Endothelial cell of hepatic sinusoid (primary cell): Measurements from ENCODE around the gene IL24.
"Not testable (repeated sequence)": the region's sequence is repeated elsewhere in the genome, so short reads cannot be mapped to it uniquely, and the experiment has no call there.

ENCODE experiments used
- in situ Hi-C: cut with HindIII; loops from 2 replicates; pipeline ENCODE4 v1.10.0; 2017; ENCODE audit warnings: low sequenced_read_pairs

Gene IL24, protein sequence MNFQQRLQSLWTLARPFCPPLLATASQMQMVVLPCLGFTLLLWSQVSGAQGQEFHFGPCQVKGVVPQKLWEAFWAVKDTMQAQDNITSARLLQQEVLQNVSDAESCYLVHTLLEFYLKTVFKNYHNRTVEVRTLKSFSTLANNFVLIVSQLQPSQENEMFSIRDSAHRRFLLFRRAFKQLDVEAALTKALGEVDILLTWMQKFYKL

DNA sequence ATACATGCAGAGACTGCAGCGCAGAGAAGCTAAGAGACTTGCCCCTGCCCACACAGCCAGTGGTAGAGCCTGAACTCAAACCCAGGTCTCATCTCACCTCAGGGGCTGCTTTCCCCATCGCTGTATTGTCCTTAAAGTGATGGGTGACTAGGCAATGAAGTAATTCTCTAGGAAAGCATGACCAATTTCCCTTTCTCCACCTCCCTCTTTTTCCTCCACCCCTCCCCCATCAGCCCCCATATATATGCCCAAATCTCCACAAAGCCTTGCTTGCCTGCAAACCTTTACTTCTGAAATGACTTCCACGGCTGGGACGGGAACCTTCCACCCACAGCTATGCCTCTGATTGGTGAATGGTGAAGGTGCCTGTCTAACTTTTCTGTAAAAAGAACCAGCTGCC, at the start of gene IL24:
Gene IL24 (plus strand): TSS at position 269 of the 400 bp plus-strand sequence. CDS start 390 bp downstream, outside the sequence.
- in situ Hi-C loops = no loop called here

GRCh38 chr1:206847946-206848345, 49.3 kb upstream of the IL24 start:
- in situ Hi-C loops = no loop called here

DNA sequence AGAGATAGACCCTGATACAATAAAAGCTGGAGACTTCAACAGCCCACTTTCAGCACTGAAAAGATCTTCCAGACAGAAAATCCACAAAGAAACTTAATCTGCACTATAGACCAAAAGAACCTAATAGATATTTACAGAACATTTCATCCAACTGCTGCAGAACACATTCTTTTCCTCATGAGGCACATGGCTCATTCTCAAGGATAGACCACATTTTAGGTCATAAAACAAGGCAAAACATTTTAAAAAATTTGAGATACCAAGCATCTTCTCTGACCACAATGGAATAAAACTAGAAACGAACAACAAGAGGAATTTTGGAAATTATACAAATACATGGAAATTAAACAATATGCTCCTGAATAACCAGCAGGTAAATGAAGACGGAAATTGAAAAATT, 46.8 kb upstream of the IL24 start:
- in situ Hi-C loops = no loop called here

- in situ Hi-C loops = no loop called here
Observed at GRCh38 chr1:206851341-206852010, 45.8 kb upstream of the IL24 start.

DNA sequence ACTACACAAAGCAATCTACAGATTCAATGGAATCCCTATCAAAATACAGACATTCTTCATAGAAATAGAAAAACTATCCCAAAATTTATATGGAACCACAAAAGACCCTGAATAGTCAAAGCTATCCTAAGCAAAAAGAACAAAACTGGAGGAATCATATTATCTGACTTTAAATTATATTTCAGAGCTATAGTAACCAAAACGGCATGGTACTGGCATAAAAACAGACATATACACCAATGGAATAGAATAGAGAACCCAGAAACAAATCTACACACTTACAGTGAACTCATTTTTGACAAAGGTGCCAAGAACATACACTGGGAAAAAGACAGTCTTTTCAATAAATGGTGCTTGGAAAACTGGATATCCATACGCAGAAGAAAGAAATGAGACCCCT, 44.6 kb upstream of the IL24 start:
- in situ Hi-C loops = not testable (repeated sequence)

- in situ Hi-C loops = not testable (repeated sequence)
Observed at GRCh38 chr1:206853696-206854095, 43.5 kb upstream of the IL24 start.

DNA sequence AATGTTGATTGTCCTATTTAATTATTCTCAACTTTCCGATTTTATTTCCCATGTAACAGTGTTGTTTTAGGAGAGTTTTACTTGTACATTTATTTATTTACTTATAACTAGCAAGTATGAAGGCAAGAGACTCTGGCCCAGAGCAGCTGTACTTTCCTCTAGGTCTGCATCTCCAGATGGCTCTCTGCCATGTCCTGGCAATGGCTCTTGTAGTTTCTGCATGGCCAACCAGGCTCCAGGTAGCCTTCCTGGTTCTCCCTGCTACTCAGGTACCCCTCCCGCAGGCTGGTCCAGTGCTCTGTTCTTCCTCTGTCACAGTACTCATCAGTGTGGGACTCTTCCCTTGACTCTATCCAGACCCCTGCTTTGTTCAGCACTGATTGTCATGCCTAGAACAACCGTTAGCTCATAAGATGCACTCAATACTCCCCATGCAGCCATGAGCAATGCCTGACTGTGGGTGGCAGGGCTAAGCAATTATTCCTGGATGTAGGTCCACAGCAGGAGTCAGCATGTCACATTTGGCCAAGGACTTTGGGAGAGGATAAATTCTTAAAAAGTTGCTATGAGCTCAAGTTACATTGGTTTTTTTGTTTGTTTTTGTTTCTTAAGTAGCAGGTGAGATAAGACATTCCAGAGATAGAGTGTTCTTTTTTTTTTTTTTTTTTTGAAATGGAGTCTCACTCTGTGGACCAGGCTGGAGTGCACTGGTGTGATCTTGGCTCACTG, 42.7 kb upstream of the IL24 start:
- in situ Hi-C loops = no loop called here

GRCh38 chr1:206855859-206856258, 41.4 kb upstream of the IL24 start:
- in situ Hi-C loops = no loop called here

DNA sequence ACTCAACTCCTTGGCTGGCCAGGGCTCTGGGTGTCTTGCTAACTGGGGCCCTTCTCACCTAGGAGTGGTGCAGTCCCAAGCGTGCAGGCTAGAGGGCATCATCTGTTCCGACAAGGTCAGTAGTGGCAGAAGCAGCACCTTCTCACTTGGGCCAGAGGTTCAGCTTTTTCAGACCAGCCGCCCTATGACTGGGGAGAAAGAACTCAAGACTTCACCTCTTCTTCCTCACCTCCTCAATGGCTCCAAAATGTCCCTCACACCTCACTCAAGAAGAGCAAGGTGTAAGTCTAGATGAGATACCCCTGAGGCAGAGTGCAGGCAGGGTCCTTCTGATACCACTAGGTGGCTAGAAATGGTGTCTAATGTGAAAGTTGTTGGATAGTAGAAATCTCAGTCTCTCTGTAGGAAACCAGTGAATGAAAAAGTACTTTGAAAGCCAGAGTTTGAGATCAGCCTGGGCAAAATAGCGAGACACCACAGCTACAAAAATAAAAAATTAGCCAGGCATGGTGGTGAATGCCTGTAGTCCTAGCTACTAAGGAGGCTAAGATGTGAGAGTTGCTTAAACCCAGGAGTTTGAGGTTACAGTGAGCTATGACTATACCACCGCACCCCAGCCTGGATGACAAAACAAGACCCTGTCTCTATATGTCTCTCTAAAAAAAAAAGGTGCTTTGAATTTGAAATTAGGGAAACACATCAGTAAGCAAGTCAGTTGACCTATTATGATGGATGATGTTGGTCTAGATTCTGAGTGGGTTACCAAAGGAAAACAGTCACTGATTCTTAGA, 40.4 kb upstream of the IL24 start:
- in situ Hi-C loops = no loop called here

DNA sequence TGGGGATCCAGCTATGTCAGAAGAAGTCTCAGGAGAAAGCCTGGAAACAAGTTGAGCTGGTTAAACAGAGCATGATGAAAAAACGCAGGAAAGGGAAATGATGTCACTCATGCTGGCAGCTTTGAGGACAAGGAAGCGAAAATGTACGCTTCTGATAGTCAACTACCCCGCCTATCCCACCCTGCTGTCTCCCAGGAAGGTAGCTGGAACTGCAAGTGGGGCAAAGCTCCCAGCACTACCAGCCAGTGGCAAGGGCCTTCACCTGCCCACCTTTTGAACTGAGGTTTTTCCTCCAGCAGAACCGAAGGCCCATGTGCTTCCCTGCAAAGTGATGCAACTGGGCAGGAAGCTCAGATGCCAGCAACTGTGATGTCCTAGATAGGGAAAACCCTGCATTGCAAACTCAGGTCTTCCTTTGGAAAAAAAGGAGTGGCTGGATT, 38.1 kb upstream of the IL24 start:
- in situ Hi-C loops = no loop called here

DNA sequence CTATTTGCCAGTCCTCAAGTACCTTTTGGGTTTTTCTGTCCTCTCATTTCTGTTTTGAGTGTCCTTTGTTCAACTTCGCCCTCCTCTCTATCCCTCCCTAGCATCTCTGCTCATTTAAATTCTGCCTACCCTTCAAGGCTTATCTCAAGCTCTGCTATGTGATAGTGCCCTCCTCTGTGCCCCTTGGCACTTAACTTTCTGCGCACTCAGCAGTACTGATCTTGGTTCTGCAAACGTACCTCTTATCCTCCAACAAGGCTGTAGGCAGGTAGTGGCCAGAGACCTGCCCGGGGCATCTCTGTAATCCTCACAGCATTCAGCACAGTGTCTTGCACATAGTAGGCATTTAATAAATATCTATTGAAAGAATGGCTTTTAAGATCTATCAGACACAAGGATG, 37.1 kb upstream of the IL24 start:
- in situ Hi-C loops = no loop called here

DNA sequence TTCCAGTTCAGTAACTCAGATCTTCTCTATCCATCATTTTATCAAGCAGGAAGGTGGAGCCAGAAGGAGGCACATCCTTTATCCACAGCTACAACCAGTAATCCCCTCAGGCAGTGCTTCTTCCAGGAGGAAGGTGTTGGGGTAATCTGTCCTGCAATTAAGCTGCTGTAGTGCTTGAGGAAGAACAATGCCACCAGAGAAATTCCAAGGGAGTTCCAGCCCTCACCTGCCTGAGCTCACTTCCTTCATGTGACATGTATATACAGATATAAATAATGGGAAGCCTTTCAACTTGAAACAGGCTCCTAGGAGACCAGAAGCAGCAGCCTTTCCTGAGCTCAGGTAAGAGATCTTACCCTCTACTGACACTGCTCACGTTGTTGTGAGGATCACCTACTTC, 34.0 kb upstream of the IL24 start:
- in situ Hi-C loops = no loop called here

DNA sequence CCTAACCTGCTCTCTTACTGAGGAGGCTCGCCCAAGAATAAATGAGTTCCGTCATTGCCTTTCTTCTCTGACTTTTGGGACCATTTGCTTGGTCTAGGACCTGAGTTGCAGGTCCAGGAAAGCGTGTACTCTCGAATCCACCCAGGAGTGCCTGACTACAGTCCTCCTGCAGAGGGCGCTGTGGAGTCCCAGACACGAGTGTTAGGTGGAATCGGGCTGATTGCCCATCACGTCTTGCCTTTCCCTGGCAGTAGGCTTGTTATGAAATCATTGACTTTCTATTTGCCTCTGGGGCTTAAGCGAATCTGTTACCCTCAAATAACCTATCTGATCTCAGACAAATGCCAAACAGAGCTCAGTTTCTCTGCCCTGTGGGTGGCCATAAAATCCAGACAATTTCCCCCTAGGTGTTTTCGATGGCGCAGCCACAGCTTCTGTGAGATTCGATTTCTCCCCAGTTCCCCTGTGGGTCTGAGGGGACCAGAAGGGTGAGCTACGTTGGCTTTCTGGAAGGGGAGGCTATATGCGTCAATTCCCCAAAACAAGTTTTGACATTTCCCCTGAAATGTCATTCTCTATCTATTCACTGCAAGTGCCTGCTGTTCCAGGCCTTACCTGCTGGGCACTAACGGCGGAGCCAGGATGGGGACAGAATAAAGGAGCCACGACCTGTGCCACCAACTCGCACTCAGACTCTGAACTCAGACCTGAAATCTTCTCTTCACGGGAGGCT, 32.1 kb upstream of the IL24 start, which contains the start of gene IL20:
Gene IL20 (plus strand): TSS at position 685 of the 733 bp plus-strand sequence. CDS start 230 bp downstream, outside the sequence.
- in situ Hi-C loops = no loop called here

DNA sequence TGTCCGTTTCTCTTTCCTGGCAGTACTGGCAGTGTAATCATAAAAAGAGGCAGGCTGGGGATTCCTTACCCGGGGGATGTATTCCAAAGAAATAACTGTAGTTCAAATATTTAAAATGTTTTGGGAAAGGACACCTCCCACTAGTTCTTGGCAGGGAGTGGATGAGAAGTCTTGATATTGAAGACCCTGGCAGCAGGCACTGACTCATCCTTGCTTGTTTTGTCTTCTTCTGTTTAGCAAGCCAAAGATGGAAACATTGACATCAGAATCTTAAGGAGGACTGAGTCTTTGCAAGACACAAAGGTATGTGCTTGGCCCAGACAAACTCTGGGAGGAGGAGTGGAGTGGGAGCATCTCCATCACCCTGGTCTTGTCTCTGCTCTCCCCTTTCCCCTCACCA, 31.2 kb upstream of the IL24 start:
- in situ Hi-C loops = no loop called here

DNA sequence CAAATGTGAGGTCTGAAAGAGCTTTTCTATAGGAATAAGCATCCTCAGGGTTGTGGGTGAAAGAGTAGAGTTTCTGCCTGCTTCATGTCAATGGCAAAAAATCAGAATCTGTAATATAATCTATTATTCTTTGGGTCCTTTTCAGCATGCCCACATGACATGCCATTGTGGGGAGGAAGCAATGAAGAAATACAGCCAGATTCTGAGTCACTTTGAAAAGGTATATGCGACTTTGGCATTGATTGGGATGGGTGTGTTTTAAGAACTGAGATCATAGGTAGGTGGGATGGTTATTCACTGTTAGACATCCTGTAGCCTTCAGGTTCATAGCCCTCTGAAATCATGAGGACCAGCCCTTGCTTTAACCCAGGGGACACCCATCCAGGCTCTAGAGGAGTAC, 30.0 kb upstream of the IL24 start:
- in situ Hi-C loops = no loop called here

DNA sequence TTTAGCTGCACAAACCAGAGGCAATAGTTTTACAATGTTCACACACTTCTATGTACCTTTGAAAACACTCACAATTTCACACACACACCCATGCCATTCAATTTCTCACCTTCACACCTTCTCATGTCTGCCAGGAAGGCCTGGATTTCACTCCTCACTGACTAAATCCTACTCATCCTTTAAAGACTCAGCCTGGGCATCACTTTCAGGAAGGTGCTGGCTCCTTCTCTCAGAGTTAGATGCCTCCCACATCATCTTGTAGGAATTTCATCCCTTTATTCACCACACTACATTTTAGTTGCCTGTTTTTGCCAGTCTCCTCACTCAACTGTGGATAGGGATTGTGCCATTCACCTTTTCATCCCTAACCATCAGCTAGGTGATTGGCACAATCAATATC, 29.5 kb upstream of the IL24 start:
- in situ Hi-C loops = no loop called here

DNA sequence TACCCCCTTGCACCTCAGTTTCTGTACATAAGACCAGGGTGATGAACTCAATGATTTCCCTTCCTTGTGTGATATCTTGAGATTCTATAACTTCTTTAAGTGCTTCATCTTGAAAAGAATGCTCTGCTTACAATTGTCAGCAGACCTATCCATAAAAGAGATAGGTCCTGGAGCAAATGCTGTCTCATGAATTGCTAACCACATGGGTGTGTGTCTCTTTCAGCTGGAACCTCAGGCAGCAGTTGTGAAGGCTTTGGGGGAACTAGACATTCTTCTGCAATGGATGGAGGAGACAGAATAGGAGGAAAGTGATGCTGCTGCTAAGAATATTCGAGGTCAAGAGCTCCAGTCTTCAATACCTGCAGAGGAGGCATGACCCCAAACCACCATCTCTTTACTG, 29.0 kb upstream of the IL24 start:
- in situ Hi-C loops = no loop called here

- in situ Hi-C loops = no loop called here
Observed at GRCh38 chr1:206872139-206872538, 25.1 kb upstream of the IL24 start.

- in situ Hi-C loops = no loop called here
Observed at GRCh38 chr1:206873603-206874188, 23.5 kb upstream of the IL24 start.

- in situ Hi-C loops = no loop called here
Observed at GRCh38 chr1:206875752-206876377, 21.4 kb upstream of the IL24 start.
